Measurements from ENCODE around the gene DCLK2. TPM values are rescaled to one million over a fixed set of nuclear protein-coding genes. Genes with fewer than 3 reads are reported as not detected.

DCLK2 gene
- total and polyA plus RNA-seq, 2 donors from 2014 or later = 2.6 to 3.4 TPM

GRCh38 chr4:150199056-150199455, 120.8 kb downstream of the DCLK2 start:
- no peak for DNase-seq
- Histone ChIP-seq H3K9ac (ENCODE audit: low read length in 3 of 3) (no peak overlapping the region), H3K27ac (ENCODE audit: low read depth in 2 of 2, low read length in 2 of 2) (no peak overlapping the region), H3K4me1 (ENCODE audit: control insufficient read depth in 2 of 3, insufficient read depth in 2 of 3, low read depth in 1 of 3, low read length in 3 of 3) (no peaks in the 10 kb centered on the region), H3K9me3 (ENCODE audit: control insufficient read depth in 2 of 3, insufficient read depth in 1 of 3, low read length in 3 of 3) (no peaks in the 10 kb centered on the region), H3K4me3 (ENCODE audit: low read length in 3 of 3) (no peak overlapping the region), H3K27me3 (ENCODE audit: control insufficient read depth, insufficient read depth, low read length) (no peaks in the 10 kb centered on the region), H3K36me3 (ENCODE audit: control insufficient read depth in 2 of 3, insufficient read depth in 3 of 3, low read length in 3 of 3) (no peaks in the 10 kb centered on the region)
- no peak for TF ChIP-seq CTCF (IDR thresholded peaks at IDR 0.05; ENCODE audit: borderline replicate concordance, extremely low read depth, insufficient read depth)
- FAIRE-seq = no peak
- intact Hi-C loops (cut with DNase I) = no loop called here

DNA sequence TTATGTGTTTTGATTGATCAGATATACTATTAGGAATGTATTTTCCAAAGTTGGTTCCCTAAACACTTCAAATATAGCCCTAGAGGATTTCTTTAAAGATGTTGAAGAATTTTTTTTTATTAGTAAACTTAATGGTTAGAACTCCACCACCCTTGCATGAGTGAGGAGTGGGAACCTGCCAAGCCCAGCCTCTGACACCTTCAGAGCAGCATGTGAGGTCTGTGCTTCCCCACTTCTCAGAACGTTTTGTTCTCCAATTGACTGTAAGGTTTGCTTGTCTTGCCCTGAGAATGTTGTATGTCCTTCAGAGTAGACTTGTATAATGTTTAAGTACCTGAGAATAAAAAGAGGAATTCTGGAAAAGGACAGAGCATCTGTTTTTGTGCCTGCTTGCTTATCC, 126.8 kb downstream of the DCLK2 start:
- Histone ChIP-seq H3K36me3 (ENCODE audit: control insufficient read depth in 2 of 3, insufficient read depth in 3 of 3, low read length in 3 of 3) (no peaks in the 10 kb centered on the region), H3K4me1 (ENCODE audit: control insufficient read depth in 2 of 3, insufficient read depth in 2 of 3, low read depth in 1 of 3, low read length in 3 of 3) (no peaks in the 10 kb centered on the region), H3K27ac (ENCODE audit: low read depth in 2 of 2, low read length in 2 of 2) (no peak overlapping the region), H3K4me3 (ENCODE audit: low read length in 3 of 3) (no peak overlapping the region), H3K27me3 (ENCODE audit: control insufficient read depth, insufficient read depth, low read length) (no peaks in the 10 kb centered on the region), H3K9ac (ENCODE audit: low read length in 3 of 3) (no peak overlapping the region), H3K9me3 (ENCODE audit: control insufficient read depth in 2 of 3, insufficient read depth in 1 of 3, low read length in 3 of 3) (no peaks in the 10 kb centered on the region)
- intact Hi-C loops (cut with DNase I) = no loop called here
- no peak for FAIRE-seq
- no peak for DNase-seq
- TF ChIP-seq CTCF (IDR thresholded peaks at IDR 0.05; ENCODE audit: borderline replicate concordance, extremely low read depth, insufficient read depth) = no peak

- Histone ChIP-seq H3K36me3 (ENCODE audit: control insufficient read depth in 2 of 3, insufficient read depth in 3 of 3, low read length in 3 of 3) (no peaks in the 10 kb centered on the region), H3K4me3 (ENCODE audit: low read length in 3 of 3) (no peak overlapping the region), H3K27ac (ENCODE audit: low read depth in 2 of 2, low read length in 2 of 2) (no peak overlapping the region), H3K4me1 (ENCODE audit: control insufficient read depth in 2 of 3, insufficient read depth in 2 of 3, low read depth in 1 of 3, low read length in 3 of 3) (peaks cover 0 to under 1% (median 0%) of the 10 kb centered on the region in 3 donors), H3K9ac (ENCODE audit: low read length in 3 of 3) (no peak overlapping the region), H3K27me3 (ENCODE audit: control insufficient read depth, insufficient read depth, low read length) (no peaks in the 10 kb centered on the region), H3K9me3 (ENCODE audit: control insufficient read depth in 2 of 3, insufficient read depth in 1 of 3, low read length in 3 of 3) (no peaks in the 10 kb centered on the region)
- DNase-seq (no peak), FAIRE-seq (no peak)
- intact Hi-C loops (cut with DNase I) = no loop called here
- no peak for TF ChIP-seq CTCF (IDR thresholded peaks at IDR 0.05; ENCODE audit: borderline replicate concordance, extremely low read depth, insufficient read depth)
Observed at GRCh38 chr4:150206265-150206664, 128.0 kb downstream of the DCLK2 start.

- peaks cover 0 to 4% (median 0%) of the 10 kb centered on the region in 3 donors for H3K4me1 ChIP-seq (ENCODE audit: control insufficient read depth in 2 of 3, insufficient read depth in 2 of 3, low read depth in 1 of 3, low read length in 3 of 3)
- no peaks in the 10 kb centered on the region for H3K27me3 ChIP-seq (ENCODE audit: control insufficient read depth, insufficient read depth, low read length)
- no peak for TF ChIP-seq CTCF (IDR thresholded peaks at IDR 0.05; ENCODE audit: borderline replicate concordance, extremely low read depth, insufficient read depth)
- no peak overlapping the region for H3K27ac ChIP-seq (ENCODE audit: low read depth in 2 of 2, low read length in 2 of 2)
- H3K9ac ChIP-seq (ENCODE audit: low read length in 3 of 3) = no peak overlapping the region
- H3K4me3 ChIP-seq (ENCODE audit: low read length in 3 of 3) = no peak overlapping the region
- no peak for FAIRE-seq
- no peaks in the 10 kb centered on the region for H3K9me3 ChIP-seq (ENCODE audit: control insufficient read depth in 2 of 3, insufficient read depth in 1 of 3, low read length in 3 of 3)
- intact Hi-C loops (cut with DNase I) = no loop called here
- no peaks in the 10 kb centered on the region for H3K36me3 ChIP-seq (ENCODE audit: control insufficient read depth in 2 of 3, insufficient read depth in 3 of 3, low read length in 3 of 3)
- DNase-seq = no peak
Observed at GRCh38 chr4:150206954-150207353, 128.7 kb downstream of the DCLK2 start.
